ENCODE measurements around the gene ZC2HC1C. TPM values are rescaled to one million over a fixed set of nuclear protein-coding genes. Genes with fewer than 3 reads are reported as not detected.

Gene ZC2HC1C
- total and polyA plus RNA-seq, 2 of the 13 experiments (the other 11 are each of a cell fraction or from before 2014, with no cell fraction given): 3.3 to 3.5 TPM

GRCh38 chr14:75050852-75051555 lies 18.4 kb upstream of the ZC2HC1C start, which contains the start of gene MLH3 (continued):
- no peak for TF ChIP-seq ZHX2 (IDR thresholded peaks at IDR 0.05; ENCODE audit: low read depth)
- peak; percentile 59; the same call in 1 of the 2 replicates for TF ChIP-seq ZHX2 (CRISPR knock-in tag; IDR thresholded peaks at IDR 0.05; ENCODE audit: borderline replicate concordance)
- no peak for TF ChIP-seq SP2 (CRISPR knock-in tag; IDR thresholded peaks at IDR 0.05)
- 0 out of 2 replicates have a peak, but pooled peaks have one; percentile 30 for TF ChIP-seq ZSCAN31 (CRISPR knock-in tag; IDR thresholded peaks at IDR 0.05; ENCODE audit: low read depth)
- TF ChIP-seq WIZ (CRISPR knock-in tag; IDR thresholded peaks at IDR 0.05): no peak
- TF ChIP-seq ZSCAN9 (CRISPR knock-in tag; IDR thresholded peaks at IDR 0.05; ENCODE audit: borderline replicate concordance): peak; percentile 50; the same call in 1 of the 2 replicates
- TF ChIP-seq THAP7 (CRISPR knock-in tag; IDR thresholded peaks at IDR 0.05): peak; percentile 62; the same call in 1 of the 2 replicates
- TF ChIP-seq GLI4 (CRISPR knock-in tag; IDR thresholded peaks at IDR 0.05; ENCODE audit: borderline replicate concordance): peak; percentile 80; the same call in 1 of the 2 replicates
- no peak for TF ChIP-seq MNT (IDR thresholded peaks at IDR 0.05)
- 0 out of 2 replicates have a peak, but pooled peaks have one; percentile 19 for TF ChIP-seq SNAPC5 (CRISPR knock-in tag; IDR thresholded peaks at IDR 0.05; ENCODE audit: borderline replicate concordance)
- TF ChIP-seq RARA (CRISPR knock-in tag; IDR thresholded peaks at IDR 0.05): peak; percentile 25; the same call in 1 of the 2 replicates
- TF ChIP-seq RXRA (CRISPR knock-in tag; IDR thresholded peaks at IDR 0.05): peak; percentile 59; the same call in 1 of the 2 replicates
- TF ChIP-seq ZNF580 (CRISPR knock-in tag; IDR thresholded peaks at IDR 0.05; ENCODE audit: borderline replicate concordance, low read depth): 0 out of 2 replicates have a peak, but pooled peaks have one; percentile 48
- no peak for TF ChIP-seq FOXK2 (IDR thresholded peaks at IDR 0.05)
- no peak for TF ChIP-seq KLF13 (CRISPR knock-in tag; IDR thresholded peaks at IDR 0.05)
- TF ChIP-seq TAF1 (CRISPR knock-in tag; IDR thresholded peaks at IDR 0.05): peak; percentile 42; the same call in 1 of the 2 replicates
- TF ChIP-seq ZNF790 (CRISPR knock-in tag; IDR thresholded peaks at IDR 0.05; ENCODE audit: borderline replicate concordance): peak; percentile 87; the same call in 1 of the 2 replicates
- TF ChIP-seq MIXL1 (CRISPR knock-in tag; IDR thresholded peaks at IDR 0.05): peak; percentile 28; the same call in 1 of the 2 replicates
- TF ChIP-seq ZNF121 (CRISPR knock-in tag; IDR thresholded peaks at IDR 0.05): no peak
- TF ChIP-seq GZF1 (CRISPR knock-in tag; IDR thresholded peaks at IDR 0.05): 0 out of 2 replicates have a peak, but pooled peaks have one; percentile 62
- TF ChIP-seq SETDB1 (CRISPR knock-in tag; IDR thresholded peaks at IDR 0.05; ENCODE audit: borderline replicate concordance): no peak
- peak; percentile 92 for TF ChIP-seq KDM2A (CRISPR knock-in tag; IDR thresholded peaks at IDR 0.05; ENCODE audit: borderline replicate concordance, low read depth)
